Measurements from ENCODE around the gene DGAT2. TPM values are rescaled to one million over a fixed set of nuclear protein-coding genes. Genes with fewer than 3 reads are reported as not detected.
A peak's percentile ranks its signal among the peaks of the same experiment; 100 is the strongest.

The DGAT2 gene
- total and polyA plus RNA-seq, 2 donors from 2014 or later, result 1.4 to 7.0 TPM

GRCh38 chr11:75759832-75760231, 8.7 kb upstream of the DGAT2 start:
- H3K4me3 ChIP-seq (ENCODE audit: low read length in 3 of 3), result no peak overlapping the region
- H3K36me3 ChIP-seq (ENCODE audit: control insufficient read depth in 2 of 3, insufficient read depth in 3 of 3, low read length in 3 of 3), result no peaks in the 10 kb centered on the region
- no peaks in the 10 kb centered on the region for H3K27me3 ChIP-seq (ENCODE audit: control insufficient read depth, insufficient read depth, low read length)
- DNase-seq (no peak), FAIRE-seq (no peak)
- TF ChIP-seq CTCF (IDR thresholded peaks at IDR 0.05; ENCODE audit: borderline replicate concordance, extremely low read depth, insufficient read depth), result no peak
- no peak overlapping the region for H3K9ac ChIP-seq (ENCODE audit: low read length in 3 of 3)
- H3K27ac ChIP-seq (ENCODE audit: low read depth in 2 of 2, low read length in 2 of 2), result no peak overlapping the region
- peaks cover 0 to 5% (median 0%) of the 10 kb centered on the region in 3 donors for H3K4me1 ChIP-seq (ENCODE audit: control insufficient read depth in 2 of 3, insufficient read depth in 2 of 3, low read depth in 1 of 3, low read length in 3 of 3)
- intact Hi-C loops (cut with DNase I), result no loop called here
- no peaks in the 10 kb centered on the region for H3K9me3 ChIP-seq (ENCODE audit: control insufficient read depth in 2 of 3, insufficient read depth in 1 of 3, low read length in 3 of 3)

DNA sequence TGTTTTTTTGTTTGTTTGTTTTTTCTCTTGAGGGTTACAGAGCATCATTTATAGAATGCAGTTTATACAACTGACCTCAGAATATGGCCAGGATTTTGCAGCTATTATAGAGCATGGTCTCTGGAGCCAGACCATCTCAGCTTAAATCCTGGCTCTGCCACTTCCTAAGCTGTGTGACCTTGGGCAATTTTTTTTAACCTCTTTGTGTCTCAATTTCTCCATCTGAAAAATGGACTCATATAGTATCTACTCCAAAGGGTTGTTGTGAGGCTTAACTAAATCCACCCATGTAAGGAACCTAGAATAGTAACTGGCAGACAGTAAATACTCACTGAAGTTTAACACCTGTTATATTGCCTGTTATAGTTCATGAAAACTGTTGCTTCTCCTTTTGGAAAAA, 8.3 kb upstream of the DGAT2 start:
- H3K36me3 ChIP-seq (ENCODE audit: control insufficient read depth in 2 of 3, insufficient read depth in 3 of 3, low read length in 3 of 3), result no peaks in the 10 kb centered on the region
- DNase-seq (no peak), FAIRE-seq (no peak)
- no peak overlapping the region for H3K4me3 ChIP-seq (ENCODE audit: low read length in 3 of 3)
- H3K27ac ChIP-seq (ENCODE audit: low read depth in 2 of 2, low read length in 2 of 2), result no peak overlapping the region
- no peak for TF ChIP-seq CTCF (IDR thresholded peaks at IDR 0.05; ENCODE audit: borderline replicate concordance, extremely low read depth, insufficient read depth)
- intact Hi-C loops (cut with DNase I), result no loop called here
- no peaks in the 10 kb centered on the region for H3K9me3 ChIP-seq (ENCODE audit: control insufficient read depth in 2 of 3, insufficient read depth in 1 of 3, low read length in 3 of 3)
- no peak overlapping the region for H3K9ac ChIP-seq (ENCODE audit: low read length in 3 of 3)
- H3K27me3 ChIP-seq (ENCODE audit: control insufficient read depth, insufficient read depth, low read length), result no peaks in the 10 kb centered on the region
- H3K4me1 ChIP-seq (ENCODE audit: control insufficient read depth in 2 of 3, insufficient read depth in 2 of 3, low read depth in 1 of 3, low read length in 3 of 3), result peaks cover 0 to 5% (median 0%) of the 10 kb centered on the region in 3 donors

- H3K27ac ChIP-seq (ENCODE audit: low read depth in 2 of 2, low read length in 2 of 2), result no peak overlapping the region
- H3K27me3 ChIP-seq (ENCODE audit: control insufficient read depth, insufficient read depth, low read length), result no peaks in the 10 kb centered on the region
- no peaks in the 10 kb centered on the region for H3K36me3 ChIP-seq (ENCODE audit: control insufficient read depth in 2 of 3, insufficient read depth in 3 of 3, low read length in 3 of 3)
- H3K4me3 ChIP-seq (ENCODE audit: low read length in 3 of 3), result no peak overlapping the region
- H3K4me1 ChIP-seq (ENCODE audit: control insufficient read depth in 2 of 3, insufficient read depth in 2 of 3, low read depth in 1 of 3, low read length in 3 of 3), result peaks cover 0 to 5% (median 0%) of the 10 kb centered on the region in 3 donors
- peak in 2 of 5 donors; percentile 26 to 27 for DNase-seq
- intact Hi-C loops (cut with DNase I), result no loop called here
- no peak for FAIRE-seq
- TF ChIP-seq CTCF (IDR thresholded peaks at IDR 0.05; ENCODE audit: borderline replicate concordance, extremely low read depth, insufficient read depth), result no peak
- H3K9ac ChIP-seq (ENCODE audit: low read length in 3 of 3), result no peak overlapping the region
- no peaks in the 10 kb centered on the region for H3K9me3 ChIP-seq (ENCODE audit: control insufficient read depth in 2 of 3, insufficient read depth in 1 of 3, low read length in 3 of 3)
These were observed 7.7 kb upstream of the DGAT2 start for GRCh38 chr11:75760710-75761493.

Measured in kidney (tissue), 14 donors.